SK-N-MC (cell line): Measurements from ENCODE around the gene KATNB1.

ENCODE experiments used
- EZH2 ChIP-seq: fragments of 200-600 bp; sonication (generic); IDR thresholded peaks from one replicate; pipeline ENCODE4 v1.6.1; 2017; ENCODE audit warnings: antibody characterized with exemption
- FOXP2 ChIP-seq: optimal IDR thresholded peaks from 2 replicates; pipeline ENCODE3; 2011; ENCODE audit warnings: mild to moderate bottlenecking, moderate library complexity; ENCODE audit not compliant: insufficient read depth; ENCODE audit errors: extremely low read length, control extremely low read depth
- POLR2AphosphoS5 ChIP-seq: IDR thresholded peaks from 2 replicates; pipeline ENCODE4 v1.6.1; 2012; ENCODE audit warnings: mild to moderate bottlenecking, low read depth, low read length, borderline replicate concordance

- TF ChIP-seq POLR2AphosphoS5 (no peak), EZH2 (no peak), FOXP2 (no peak)
These were observed 65.7 kb downstream of the KATNB1 start for GRCh38 chr16:57801098-57801808.
